ENCODE measurements around the gene TMC5. TPM values are rescaled to one million over a fixed set of nuclear protein-coding genes. Genes with fewer than 3 reads are reported as not detected.
"Not testable (repeated sequence)": the region's sequence is repeated elsewhere in the genome, so short reads cannot be mapped to it uniquely, and the experiment has no call there.

Gene TMC5
- 22.1 and 52.5 TPM in 2 replicates for total RNA-seq (2021)
- percentile 81 among the genes with signal in this experiment for Bru-seq, nascent RNA
- percentile 67 among the genes with signal in this experiment for BruChase-seq, experiment 1, labeled RNA remaining after a 2-hour chase
- BruChase-seq, experiment 2, labeled RNA remaining after a 6-hour chase: percentile 74 among the genes with signal in this experiment
- long read RNA-seq, full-length matches to known transcripts: 5 of 34 reads
- long read RNA-seq, partial matches to known transcripts: 8 of 34 reads
- long read RNA-seq, other reads (novel, unspliced or antisense): 21 of 34 reads

- H3K9me3 ChIP-seq (ENCODE audit: insufficient read depth, low read depth): 0 out of 2 replicates have a peak, but pooled peaks cover 6% of the 10 kb centered on the region
- intact Hi-C loops (cut with micrococcal nuclease; ENCODE audit: unreplicated experiment): no loop called here
- BruUV-seq (replicated peaks): no TSS peak
- no peaks in the 10 kb centered on the region for H4K20me1 ChIP-seq (ENCODE audit: insufficient read depth)
- TF ChIP-seq EZH2 (IDR thresholded peaks at IDR 0.05; ENCODE audit: low read depth) (no peak), CTCF (conservative IDR thresholded peaks at IDR 0.05) (no peak)
- ChIA-PET POLR2A (ENCODE audit: unreplicated experiment) (interaction anchor here (0.7 kb wide), 1 partner anchor 71 kb away, joined by 14 read pairs; no protein-coding TSS in a partner anchor), CTCF (interaction anchor here (0.6 to 1.1 kb wide), 2 partner anchors 27 to 36 kb away, joined by 7 to 25 read pairs; no protein-coding TSS in a partner anchor)
- peaks cover 24% of the 10 kb centered on the region for H3K36me3 ChIP-seq (ENCODE audit: low read depth)
- peak within 1 kb of the TSS; percentile 66 for H3K4me2 ChIP-seq
- peaks cover 62% of the 10 kb centered on the region for H3F3A ChIP-seq (ENCODE audit: insufficient read depth, low read depth)
- peaks cover 67% of the 10 kb centered on the region for H3K4me1 ChIP-seq (replicated peaks; ENCODE audit: insufficient read depth)
- H3K27ac ChIP-seq: peak within 1 kb of the TSS; percentile 87
- H3K9me2 ChIP-seq (ENCODE audit: insufficient read depth): no peaks in the 10 kb centered on the region
- DNase-seq: no peak
- no peak within 1 kb of the TSS for H3K4me3 ChIP-seq
- H3K79me2 ChIP-seq (ENCODE audit: low read depth): peaks cover 86% of the 10 kb centered on the region
- H2AFZ ChIP-seq: no peak within 1 kb of the TSS
- no peaks in the 10 kb centered on the region for H3K27me3 ChIP-seq (ENCODE audit: insufficient read depth, low read depth)
Observed at GRCh38 chr16:19417640-19418039, at the start of gene TMC5. TSS of gene TMC5 (plus strand) at chr16:19417883. CDS start at chr16:19440039, 22,156 bp downstream.

- not testable (repeated sequence) for H3K4me1 ChIP-seq (replicated peaks; ENCODE audit: insufficient read depth); H3K9me3 ChIP-seq (ENCODE audit: insufficient read depth, low read depth); H2AFZ ChIP-seq; H3K4me2 ChIP-seq; BruUV-seq (replicated peaks); H4K20me1 ChIP-seq (ENCODE audit: insufficient read depth); H3F3A ChIP-seq (ENCODE audit: insufficient read depth, low read depth); H3K79me2 ChIP-seq (ENCODE audit: low read depth); H3K27me3 ChIP-seq (ENCODE audit: insufficient read depth, low read depth); DNase-seq; H3K9me2 ChIP-seq (ENCODE audit: insufficient read depth); H3K4me3 ChIP-seq; H3K27ac ChIP-seq; H3K36me3 ChIP-seq (ENCODE audit: low read depth)
- ChIA-PET CTCF (interaction anchor here (0.5 to 0.6 kb wide), 2 partner anchors 130 to 187 kb away, joined by 3 to 4 read pairs; no protein-coding TSS in a partner anchor), POLR2A (ENCODE audit: unreplicated experiment) (interaction anchor here (0.6 kb wide), 1 partner anchor 285 kb away, joined by 22 read pairs; no protein-coding TSS in a partner anchor)
- intact Hi-C loops (cut with micrococcal nuclease; ENCODE audit: unreplicated experiment): loop anchor here (10.0 kb wide), 2 partner anchors 88 to 158 kb away; partner anchors contain the start of gene CLEC19A
Observed at GRCh38 chr16:19372541-19372940, 45.1 kb upstream of the TMC5 start.

GRCh38 chr16:19374402-19374801, 43.3 kb upstream of the TMC5 start:
- TF ChIP-seq CTCF (conservative IDR thresholded peaks at IDR 0.05): no peak
- TF ChIP-seq EZH2 (IDR thresholded peaks at IDR 0.05; ENCODE audit: low read depth): no peak
- ChIA-PET POLR2A (ENCODE audit: unreplicated experiment) (no interaction called here), CTCF (interaction anchor here (0.6 kb wide), 4 partner anchors 85 to 290 kb away, joined by 3 to 7 read pairs (median 5); no protein-coding TSS in a partner anchor)
- Histone ChIP-seq H3K36me3 (ENCODE audit: low read depth) (no peaks in the 10 kb centered on the region), H3K79me2 (ENCODE audit: low read depth) (no peaks in the 10 kb centered on the region), H3K4me1 (replicated peaks; ENCODE audit: insufficient read depth) (no peaks in the 10 kb centered on the region), H3K4me2 (no peak overlapping the region), H3K27ac (no peak overlapping the region), H3K4me3 (no peak overlapping the region), H3K9me2 (ENCODE audit: insufficient read depth) (no peaks in the 10 kb centered on the region), H3K27me3 (ENCODE audit: insufficient read depth, low read depth) (no peaks in the 10 kb centered on the region), H2AFZ (no peak overlapping the region), H3K9me3 (ENCODE audit: insufficient read depth, low read depth) (no peaks in the 10 kb centered on the region), H4K20me1 (ENCODE audit: insufficient read depth) (no peaks in the 10 kb centered on the region; the same call in 1 of the 2 replicates), H3F3A (ENCODE audit: insufficient read depth, low read depth) (no peaks in the 10 kb centered on the region)
- intact Hi-C loops (cut with micrococcal nuclease; ENCODE audit: unreplicated experiment): loop anchor here (10.0 kb wide), 2 partner anchors 90 to 160 kb away; partner anchors contain the start of gene CLEC19A
- no TSS peak for BruUV-seq (replicated peaks)
- DNase-seq: no peak
